Bladder microvascular endothelial cell (primary cell): ENCODE results near the gene FUZ. TPM values are rescaled to one million over a fixed set of nuclear protein-coding genes. Genes with fewer than 3 reads are reported as not detected.

Experiments used
- total RNA-seq: library from RNA; depleted of rRNA; stranded (reverse); fragments of >200 nt; gene quantifications from 2 replicates; pipeline ENCODE4 v1.2.3, GENCODE V29; 2014

The FUZ gene
- total RNA-seq: 19.3 and 20.0 TPM in 2 replicates

GRCh38 chr19:49812997-49813861 lies at the start of gene FUZ:
TSS of gene FUZ (minus strand) at chr19:49813292. CDS start at chr19:49813106, 186 bp downstream.

GRCh38 chr19:49850487-49851342 lies 37.6 kb upstream of the FUZ start, which contains the start of gene PTOV1:
TSS of gene PTOV1 (plus strand) at chr19:49851159.

GRCh38 chr19:49817964-49818648 lies 5.0 kb upstream of the FUZ start, which contains the start of gene MED25:
TSS of gene MED25 (plus strand) at chr19:49818289. CDS start at chr19:49818342, 53 bp downstream.

GRCh38 chr19:49766930-49767299 lies 46.2 kb downstream of the FUZ start, which contains the start of gene AP2A1:
TSS of gene AP2A1 (plus strand) at chr19:49767001. CDS start at chr19:49767134, 133 bp downstream.

GRCh38 chr19:49763230-49763629 lies 49.9 kb downstream of the FUZ start, which contains the start of gene TSKS:
TSS of gene TSKS (minus strand) at chr19:49763306. CDS start at chr19:49763247, 59 bp downstream.

Other genes with a start within 250 kb of the FUZ start
- gene NOSIP, start 232.7 kb downstream of the FUZ start, total RNA-seq: 126 and 136 TPM in 2 replicates
- gene PRRG2, start 232.0 kb downstream of the FUZ start, total RNA-seq: 2.6 and 3.7 TPM in 2 replicates
- 2.3 and 4.5 TPM in 2 replicates for gene PRR12, start 222.1 kb downstream of the FUZ start, total RNA-seq
- gene RRAS, start 173.1 kb downstream of the FUZ start, total RNA-seq: 22.3 and 30.3 TPM in 2 replicates
- gene SCAF1, start 171.1 kb downstream of the FUZ start, total RNA-seq: 8.3 and 20.1 TPM in 2 replicates
- 65.2 and 71.7 TPM in 2 replicates for gene IRF3, start 147.4 kb downstream of the FUZ start, total RNA-seq
- 4.5 and 7.0 TPM in 2 replicates for gene BCL2L12, start 147.4 kb downstream of the FUZ start, total RNA-seq
- 400 and 451 TPM in 2 replicates for gene PRMT1, start 136.0 kb downstream of the FUZ start, total RNA-seq
- gene ADM5, start 123.7 kb downstream of the FUZ start, total RNA-seq: 0.63 and 3.2 TPM in 2 replicates
- gene CPT1C, start 122.2 kb downstream of the FUZ start, total RNA-seq: 22.8 and 24.9 TPM in 2 replicates
- gene TSKS, start 50.0 kb downstream of the FUZ start, total RNA-seq: not detected in 2 replicates
- 46.6 and 81.9 TPM in 2 replicates for gene AP2A1, start 46.3 kb downstream of the FUZ start, total RNA-seq
- gene MED25, start 5.0 kb upstream of the FUZ start, total RNA-seq: 9.7 and 25.1 TPM in 2 replicates
- gene PTOV1, start 37.9 kb upstream of the FUZ start, total RNA-seq: 37.2 and 79.3 TPM in 2 replicates
- gene PNKP, start 54.3 kb upstream of the FUZ start, total RNA-seq: 32.1 and 46.5 TPM in 2 replicates
- 6.6 and 12.7 TPM in 2 replicates for gene AKT1S1, start 64.1 kb upstream of the FUZ start, total RNA-seq
- gene TBC1D17, start 64.4 kb upstream of the FUZ start, total RNA-seq: 7.8 and 10.9 TPM in 2 replicates
- 4.0 and 7.0 TPM in 2 replicates for gene IL4I1, start 83.6 kb upstream of the FUZ start, total RNA-seq
- 3.4 and 5.8 TPM in 2 replicates for gene ATF5, start 115.9 kb upstream of the FUZ start, total RNA-seq
- 21.0 and 49.7 TPM in 2 replicates for gene NUP62, start 116.2 kb upstream of the FUZ start, total RNA-seq
- not detected in 2 replicates for gene SIGLEC11, start 147.9 kb upstream of the FUZ start, total RNA-seq
- 15.2 and 20.6 TPM in 2 replicates for gene VRK3, start 212.1 kb upstream of the FUZ start, total RNA-seq
- gene ZNF473, start 212.7 kb upstream of the FUZ start, total RNA-seq: 6.2 and 7.6 TPM in 2 replicates